Measurements from ENCODE around the gene PACS2.
"Not testable (repeated sequence)": the region's sequence is repeated elsewhere in the genome, so short reads cannot be mapped to it uniquely, and the experiment has no call there.

GRCh38 chr14:105288936-105289335 is 25.6 kb upstream of the PACS2 start:
- TF ChIP-seq, protein P1, sequence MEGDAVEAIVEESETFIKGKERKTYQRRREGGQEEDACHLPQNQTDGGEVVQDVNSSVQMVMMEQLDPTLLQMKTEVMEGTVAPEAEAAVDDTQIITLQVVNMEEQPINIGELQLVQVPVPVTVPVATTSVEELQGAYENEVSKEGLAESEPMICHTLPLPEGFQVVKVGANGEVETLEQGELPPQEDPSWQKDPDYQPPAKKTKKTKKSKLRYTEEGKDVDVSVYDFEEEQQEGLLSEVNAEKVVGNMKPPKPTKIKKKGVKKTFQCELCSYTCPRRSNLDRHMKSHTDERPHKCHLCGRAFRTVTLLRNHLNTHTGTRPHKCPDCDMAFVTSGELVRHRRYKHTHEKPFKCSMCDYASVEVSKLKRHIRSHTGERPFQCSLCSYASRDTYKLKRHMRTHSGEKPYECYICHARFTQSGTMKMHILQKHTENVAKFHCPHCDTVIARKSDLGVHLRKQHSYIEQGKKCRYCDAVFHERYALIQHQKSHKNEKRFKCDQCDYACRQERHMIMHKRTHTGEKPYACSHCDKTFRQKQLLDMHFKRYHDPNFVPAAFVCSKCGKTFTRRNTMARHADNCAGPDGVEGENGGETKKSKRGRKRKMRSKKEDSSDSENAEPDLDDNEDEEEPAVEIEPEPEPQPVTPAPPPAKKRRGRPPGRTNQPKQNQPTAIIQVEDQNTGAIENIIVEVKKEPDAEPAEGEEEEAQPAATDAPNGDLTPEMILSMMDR (IDR thresholded peaks at IDR 0.05), result not testable (repeated sequence)
- TF ChIP-seq POLR2AphosphoS5 (IDR thresholded peaks at IDR 0.05), result not testable (repeated sequence)

Measured in prostate gland (tissue), 2 donors.